OCI-LY1 (cell line): ENCODE measurements around the gene MAP2K1.

ENCODE experiments used
- EZH2 ChIP-seq: fragments of 200-600 bp; sonication (generic), shearing (Covaris generic); IDR thresholded peaks from 2 replicates; pipeline ENCODE4 v1.8.0; 2017; ENCODE audit warnings: borderline replicate concordance, mixed run types, mild to moderate bottlenecking, antibody characterized with exemption, low read length, moderate library complexity, mixed read lengths
- TF ChIP-seq, protein P1 (sequence below): fragments of 200-600 bp; sonication (generic), shearing (Covaris generic); IDR thresholded peaks from 2 replicates; pipeline ENCODE4 v1.5.1; 2017; ENCODE audit warnings: mild to moderate bottlenecking, antibody characterized with exemption, low read length, moderate library complexity, mixed read lengths

DNA sequence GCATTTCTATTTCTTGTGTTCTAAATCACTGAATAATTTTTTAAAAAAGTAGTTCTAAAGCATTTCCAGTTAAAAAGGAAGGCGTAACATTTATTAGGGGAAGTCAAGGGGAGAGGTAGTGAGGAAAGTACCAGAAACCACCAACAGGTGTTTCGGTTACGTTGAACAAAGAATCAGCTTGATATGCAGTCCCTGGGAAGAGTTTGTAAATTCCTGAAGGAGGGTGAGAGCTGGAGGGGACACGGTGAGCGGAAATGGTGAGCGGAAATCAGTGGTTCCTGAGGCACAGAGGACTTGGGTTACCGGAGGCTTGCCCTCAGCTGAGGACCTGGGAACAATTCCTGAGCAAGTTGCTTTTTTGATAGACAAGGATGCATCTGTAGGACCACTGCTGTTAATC, 17.8 kb downstream of the MAP2K1 start:
- TF ChIP-seq, protein P1, sequence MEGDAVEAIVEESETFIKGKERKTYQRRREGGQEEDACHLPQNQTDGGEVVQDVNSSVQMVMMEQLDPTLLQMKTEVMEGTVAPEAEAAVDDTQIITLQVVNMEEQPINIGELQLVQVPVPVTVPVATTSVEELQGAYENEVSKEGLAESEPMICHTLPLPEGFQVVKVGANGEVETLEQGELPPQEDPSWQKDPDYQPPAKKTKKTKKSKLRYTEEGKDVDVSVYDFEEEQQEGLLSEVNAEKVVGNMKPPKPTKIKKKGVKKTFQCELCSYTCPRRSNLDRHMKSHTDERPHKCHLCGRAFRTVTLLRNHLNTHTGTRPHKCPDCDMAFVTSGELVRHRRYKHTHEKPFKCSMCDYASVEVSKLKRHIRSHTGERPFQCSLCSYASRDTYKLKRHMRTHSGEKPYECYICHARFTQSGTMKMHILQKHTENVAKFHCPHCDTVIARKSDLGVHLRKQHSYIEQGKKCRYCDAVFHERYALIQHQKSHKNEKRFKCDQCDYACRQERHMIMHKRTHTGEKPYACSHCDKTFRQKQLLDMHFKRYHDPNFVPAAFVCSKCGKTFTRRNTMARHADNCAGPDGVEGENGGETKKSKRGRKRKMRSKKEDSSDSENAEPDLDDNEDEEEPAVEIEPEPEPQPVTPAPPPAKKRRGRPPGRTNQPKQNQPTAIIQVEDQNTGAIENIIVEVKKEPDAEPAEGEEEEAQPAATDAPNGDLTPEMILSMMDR = no peak; the same call in 1 of the 2 replicates
- no peak for TF ChIP-seq EZH2
